SU-DHL-6 (cell line): Measurements from ENCODE around the gene ZPBP.

Experiments
- H2AFZ ChIP-seq: fragments of 200-600 bp; sonication (generic); 2 replicates; pipeline ENCODE4 v1.6.1; 2014; ENCODE audit warnings: low read depth, mild to moderate bottlenecking, moderate library complexity, mixed read lengths, antibody characterized with exemption, low read length; ENCODE audit not compliant: severe bottlenecking
- H3F3A ChIP-seq: fragments of 200-600 bp; shearing (Covaris generic); 2 replicates; pipeline ENCODE4 v1.6.0; 2016; ENCODE audit warnings: antibody characterized with exemption, mild to moderate bottlenecking; ENCODE audit not compliant: insufficient read depth
- H3K27ac ChIP-seq: fragments of 200-600 bp; sonication (generic); 2 replicates; pipeline ENCODE4 v1.5.1; 2016; ENCODE audit warnings: low read depth, mild to moderate bottlenecking, low read length, moderate library complexity, mixed read lengths
- H3K27me3 ChIP-seq: fragments of 200-600 bp; sonication (generic), shearing (Covaris generic); 2 replicates; pipeline ENCODE4 v1.6.0; 2014; ENCODE audit warnings: mild to moderate bottlenecking, low read length
- H3K36me3 ChIP-seq: fragments of 200-600 bp; sonication (generic); 2 replicates; pipeline ENCODE4 v1.6.1; 2014; ENCODE audit warnings: mild to moderate bottlenecking, low read length, mixed read lengths
- H3K4me2 ChIP-seq: fragments of 300-600, 200-600 bp; shearing (Covaris generic), sonication (generic); 2 replicates; pipeline ENCODE4 v1.6.0; 2014; ENCODE audit warnings: low read length, low read depth, mild to moderate bottlenecking; ENCODE audit not compliant: poor library complexity, severe bottlenecking
- H3K4me3 ChIP-seq: fragments of 200-600 bp; sonication (generic); 2 replicates; pipeline ENCODE4 v1.5.1; 2014; ENCODE audit warnings: antibody characterized with exemption, low read length, mild to moderate bottlenecking, mixed read lengths; ENCODE audit not compliant: insufficient read depth, poor library complexity, severe bottlenecking
- H3K79me2 ChIP-seq: fragments of 200-600 bp; sonication (generic); 2 replicates; pipeline ENCODE4 v1.6.1; 2014; ENCODE audit warnings: mild to moderate bottlenecking, low read length, moderate library complexity; ENCODE audit not compliant: insufficient read depth
- H3K9ac ChIP-seq: fragments of 200-600 bp; sonication (generic); 2 replicates; pipeline ENCODE4 v1.7.0; 2014; ENCODE audit warnings: mild to moderate bottlenecking, low read length
- H3K9me2 ChIP-seq: fragments of 200-600 bp; sonication (generic); replicated peaks from 2 replicates; pipeline ENCODE4 v1.6.1; 2014; ENCODE audit warnings: low read length; ENCODE audit not compliant: insufficient read depth
- H3K9me3 ChIP-seq: fragments of 200-600 bp; sonication (generic); 2 replicates; pipeline ENCODE4 v1.6.1; 2014; ENCODE audit warnings: low read length, mixed read lengths; ENCODE audit not compliant: insufficient read depth
- H4K20me1 ChIP-seq: fragments of 200-600 bp; sonication (generic); 2 replicates; pipeline ENCODE4 v1.6.1; 2014; ENCODE audit warnings: low read depth, mild to moderate bottlenecking, antibody characterized with exemption, low read length, moderate library complexity, mixed read lengths
- EZH2phosphoT487 ChIP-seq: fragments of 200-600 bp; sonication (generic), shearing (Covaris generic); conservative IDR thresholded peaks from 2 replicates; pipeline ENCODE4 v1.6.1; 2018; ENCODE audit warnings: mild to moderate bottlenecking, antibody characterized with exemption, low read length, moderate library complexity, mixed read lengths
- TF ChIP-seq, protein P1 (sequence below): fragments of 200-600 bp; sonication (generic); IDR thresholded peaks from one replicate; pipeline ENCODE4 v1.5.1; 2017; ENCODE audit warnings: antibody characterized with exemption, mild to moderate bottlenecking, low read length, moderate library complexity; ENCODE audit not compliant: insufficient read depth, poor library complexity, severe bottlenecking

The ZPBP gene

GRCh38 chr7:49974035-49974434 is 119.0 kb downstream of the ZPBP start:
- Histone ChIP-seq H3K4me3 (no peak overlapping the region), H3K9me2 (no peaks in the 10 kb centered on the region), H3K4me2 (no peak overlapping the region), H2AFZ (no peak overlapping the region), H4K20me1 (no peaks in the 10 kb centered on the region), H3K36me3 (no peaks in the 10 kb centered on the region), H3K9ac (no peak overlapping the region), H3K27me3 (no peaks in the 10 kb centered on the region), H3K79me2 (no peaks in the 10 kb centered on the region), H3K9me3 (no peaks in the 10 kb centered on the region), H3K27ac (no peak overlapping the region), H3F3A (no peaks in the 10 kb centered on the region)
- no peak for TF ChIP-seq EZH2phosphoT487
- TF ChIP-seq, protein P1, sequence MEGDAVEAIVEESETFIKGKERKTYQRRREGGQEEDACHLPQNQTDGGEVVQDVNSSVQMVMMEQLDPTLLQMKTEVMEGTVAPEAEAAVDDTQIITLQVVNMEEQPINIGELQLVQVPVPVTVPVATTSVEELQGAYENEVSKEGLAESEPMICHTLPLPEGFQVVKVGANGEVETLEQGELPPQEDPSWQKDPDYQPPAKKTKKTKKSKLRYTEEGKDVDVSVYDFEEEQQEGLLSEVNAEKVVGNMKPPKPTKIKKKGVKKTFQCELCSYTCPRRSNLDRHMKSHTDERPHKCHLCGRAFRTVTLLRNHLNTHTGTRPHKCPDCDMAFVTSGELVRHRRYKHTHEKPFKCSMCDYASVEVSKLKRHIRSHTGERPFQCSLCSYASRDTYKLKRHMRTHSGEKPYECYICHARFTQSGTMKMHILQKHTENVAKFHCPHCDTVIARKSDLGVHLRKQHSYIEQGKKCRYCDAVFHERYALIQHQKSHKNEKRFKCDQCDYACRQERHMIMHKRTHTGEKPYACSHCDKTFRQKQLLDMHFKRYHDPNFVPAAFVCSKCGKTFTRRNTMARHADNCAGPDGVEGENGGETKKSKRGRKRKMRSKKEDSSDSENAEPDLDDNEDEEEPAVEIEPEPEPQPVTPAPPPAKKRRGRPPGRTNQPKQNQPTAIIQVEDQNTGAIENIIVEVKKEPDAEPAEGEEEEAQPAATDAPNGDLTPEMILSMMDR, result no peak

- Histone ChIP-seq H4K20me1 (no peaks in the 10 kb centered on the region), H3K9me2 (no peaks in the 10 kb centered on the region), H3K9ac (no peak overlapping the region), H3K79me2 (no peaks in the 10 kb centered on the region), H3K4me2 (no peak overlapping the region), H3K4me3 (no peak overlapping the region), H3F3A (no peaks in the 10 kb centered on the region), H3K36me3 (no peaks in the 10 kb centered on the region), H3K9me3 (peaks cover 2% of the 10 kb centered on the region; the same call in 1 of the 2 replicates), H3K27me3 (no peaks in the 10 kb centered on the region), H2AFZ (no peak overlapping the region), H3K27ac (no peak overlapping the region)
- TF ChIP-seq EZH2phosphoT487, result no peak
- TF ChIP-seq, protein P1, result no peak
Measured at GRCh38 chr7:49937608-49938007, 155.4 kb downstream of the ZPBP start.

- H3K4me3 ChIP-seq, result no peak overlapping the region
- H3K4me2 ChIP-seq, result no peak overlapping the region
- H3K27ac ChIP-seq, result no peak overlapping the region
- no peaks in the 10 kb centered on the region for H3K9me2 ChIP-seq
- H3K27me3 ChIP-seq, result no peaks in the 10 kb centered on the region
- H2AFZ ChIP-seq, result no peak overlapping the region
- H3K9me3 ChIP-seq, result peaks cover 21% of the 10 kb centered on the region; the same call in 1 of the 2 replicates
- no peak overlapping the region for H3K9ac ChIP-seq
- no peaks in the 10 kb centered on the region for H3K36me3 ChIP-seq
- H3K79me2 ChIP-seq, result no peaks in the 10 kb centered on the region
- H3F3A ChIP-seq, result no peaks in the 10 kb centered on the region
- TF ChIP-seq EZH2phosphoT487, result no peak
- TF ChIP-seq, protein P1, result no peak
- no peaks in the 10 kb centered on the region for H4K20me1 ChIP-seq
Measured at GRCh38 chr7:49931627-49932026, 161.4 kb downstream of the ZPBP start.
